Tibial nerve (tissue), 4 donors: ENCODE measurements around the gene CAMTA1.

Experiments used
- EP300 ChIP-seq, 2 donors: sonication (generic); formaldehyde crosslinking; IDR thresholded peaks; one replicate each; pipeline ENCODE4 v1.6.1; 2017; ENCODE audit warnings: antibody characterized with exemption in 2 of 2, mild to moderate bottlenecking in 1 of 2
- POLR2A ChIP-seq, 2 donors: fragments of 450-650 bp; IDR thresholded peaks; one replicate each; pipeline ENCODE4 v1.6.1; 2017; ENCODE audit warnings: antibody characterized with exemption in 2 of 2, mild to moderate bottlenecking in 2 of 2, moderate library complexity in 2 of 2
- TF ChIP-seq, protein P1 (sequence below), 5 experiments: fragments of 200-600 bp in 3 of 5; fragments of 450-650 bp in 2 of 5; sonication (generic) in 3 of 5; IDR thresholded peaks; one replicate each; pipeline ENCODE4 v1.5.1; 2016 to 2019; ENCODE audit warnings: antibody characterized with exemption in 5 of 5, mild to moderate bottlenecking in 3 of 5, moderate library complexity in 2 of 5

DNA sequence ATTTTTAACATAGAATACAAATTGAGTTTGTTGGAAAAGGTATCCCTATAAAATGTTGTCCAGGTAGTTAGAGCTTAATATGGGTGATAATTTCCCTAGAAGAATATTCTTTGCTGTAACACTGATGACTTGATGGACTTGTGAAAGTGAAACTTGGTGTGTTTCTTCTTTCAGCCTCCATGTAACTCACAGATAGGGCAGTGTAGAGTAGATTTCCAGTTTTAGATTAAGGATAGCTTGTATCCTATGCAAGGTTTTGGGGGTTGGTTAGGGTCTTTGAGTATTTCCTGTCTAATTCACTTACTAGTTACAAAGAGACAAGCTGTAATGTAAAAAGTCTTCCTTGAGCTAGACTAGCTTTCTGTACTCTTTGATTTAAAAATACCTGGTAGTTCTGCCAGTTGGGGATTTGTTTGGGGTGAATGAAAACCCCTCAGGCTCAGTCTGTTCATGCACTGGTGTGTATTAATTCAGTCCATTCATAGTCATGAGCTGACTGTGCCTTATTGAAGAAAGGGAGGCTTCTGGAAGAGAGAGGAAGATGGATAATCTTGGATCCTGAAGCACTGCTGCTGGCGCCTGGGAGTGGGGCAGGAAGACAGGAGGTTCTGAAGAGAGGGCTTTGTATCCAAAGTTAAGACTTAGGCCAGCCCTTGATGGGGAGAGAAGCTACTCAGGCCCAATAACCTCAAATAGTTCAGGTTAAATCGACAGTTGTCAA is 83.6 kb downstream of the CAMTA1 start:
- TF ChIP-seq, protein P1, sequence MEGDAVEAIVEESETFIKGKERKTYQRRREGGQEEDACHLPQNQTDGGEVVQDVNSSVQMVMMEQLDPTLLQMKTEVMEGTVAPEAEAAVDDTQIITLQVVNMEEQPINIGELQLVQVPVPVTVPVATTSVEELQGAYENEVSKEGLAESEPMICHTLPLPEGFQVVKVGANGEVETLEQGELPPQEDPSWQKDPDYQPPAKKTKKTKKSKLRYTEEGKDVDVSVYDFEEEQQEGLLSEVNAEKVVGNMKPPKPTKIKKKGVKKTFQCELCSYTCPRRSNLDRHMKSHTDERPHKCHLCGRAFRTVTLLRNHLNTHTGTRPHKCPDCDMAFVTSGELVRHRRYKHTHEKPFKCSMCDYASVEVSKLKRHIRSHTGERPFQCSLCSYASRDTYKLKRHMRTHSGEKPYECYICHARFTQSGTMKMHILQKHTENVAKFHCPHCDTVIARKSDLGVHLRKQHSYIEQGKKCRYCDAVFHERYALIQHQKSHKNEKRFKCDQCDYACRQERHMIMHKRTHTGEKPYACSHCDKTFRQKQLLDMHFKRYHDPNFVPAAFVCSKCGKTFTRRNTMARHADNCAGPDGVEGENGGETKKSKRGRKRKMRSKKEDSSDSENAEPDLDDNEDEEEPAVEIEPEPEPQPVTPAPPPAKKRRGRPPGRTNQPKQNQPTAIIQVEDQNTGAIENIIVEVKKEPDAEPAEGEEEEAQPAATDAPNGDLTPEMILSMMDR (IDR thresholded peaks at IDR 0.05), result no peak
- TF ChIP-seq POLR2A (IDR thresholded peaks at IDR 0.05) (no peak), EP300 (IDR thresholded peaks at IDR 0.05) (no peak)
